Measurements from ENCODE around the gene KANK2.
"Not testable (repeated sequence)": the region's sequence is repeated elsewhere in the genome, so short reads cannot be mapped to it uniquely, and the experiment has no call there.

The KANK2 gene

DNA sequence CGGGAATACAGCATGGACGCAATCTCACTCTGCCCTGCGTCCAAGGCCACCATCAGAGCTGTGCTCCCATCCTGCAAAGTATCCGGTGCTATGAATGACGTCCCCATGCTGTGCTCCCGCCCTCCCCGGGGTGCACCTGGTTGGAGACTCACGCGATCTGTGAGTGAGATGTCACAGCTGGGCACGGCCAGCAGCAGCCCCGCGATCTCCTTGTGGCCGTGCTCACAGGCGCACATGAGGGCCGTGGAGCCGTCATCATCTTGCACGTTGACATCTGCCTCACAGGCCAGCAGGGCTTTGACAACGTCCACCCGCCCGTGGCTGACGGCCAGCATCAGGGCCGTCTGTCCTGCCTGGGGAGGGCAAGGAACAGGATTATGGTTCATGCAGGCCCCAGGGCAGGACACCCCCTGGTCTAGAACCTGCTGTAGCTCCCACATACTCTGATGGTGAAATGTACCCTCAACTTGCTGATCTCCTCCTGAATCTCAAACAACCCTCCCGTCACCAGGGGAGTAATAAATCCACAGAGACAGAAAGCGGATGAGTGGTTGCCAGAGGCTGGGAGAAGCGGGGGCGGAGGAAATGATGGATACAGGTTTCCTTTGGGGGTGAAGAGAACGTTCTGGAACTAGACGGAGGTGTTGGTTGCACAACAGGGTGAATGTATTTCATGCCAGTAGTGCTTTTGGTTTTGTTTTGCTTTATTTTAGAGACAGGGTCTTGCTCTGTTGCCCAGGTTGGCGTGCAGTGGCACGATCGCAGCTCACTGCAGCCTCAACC is 27.3 kb downstream of the KANK2 start:
- no peak for DNase-seq

- DNase-seq: no peak
Measured at GRCh38 chr19:11168568-11168967, 28.8 kb downstream of the KANK2 start.

- no peak for DNase-seq
Measured at GRCh38 chr19:11166281-11167142, 30.8 kb downstream of the KANK2 start.

- no peak for DNase-seq
Measured at GRCh38 chr19:11165486-11166030, 31.8 kb downstream of the KANK2 start.

DNA sequence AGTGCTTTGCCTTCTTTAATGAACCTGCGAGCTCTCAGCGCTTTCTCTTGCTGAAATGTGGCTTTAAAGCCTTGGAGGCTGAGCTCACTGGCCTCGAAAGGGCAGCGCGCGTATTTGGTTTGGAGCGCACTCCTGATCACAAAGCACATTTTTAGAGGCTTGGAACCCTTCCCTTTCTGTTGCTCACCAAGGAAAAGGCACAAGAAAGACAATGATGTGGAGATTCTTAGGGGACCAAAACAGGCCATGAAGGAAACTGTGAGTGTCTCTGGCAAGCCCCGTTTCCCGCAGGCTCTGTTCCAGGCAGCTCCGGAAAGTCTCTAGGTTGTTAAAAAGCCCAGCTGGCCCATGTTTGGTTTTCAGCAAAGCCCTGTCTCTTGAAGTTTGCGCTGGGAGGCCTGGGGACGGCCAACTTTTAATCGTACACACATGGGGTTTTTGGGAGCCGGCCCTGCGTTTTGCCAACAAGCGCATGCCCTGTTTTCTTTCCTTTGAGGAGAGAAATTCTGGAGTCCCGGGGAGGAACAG is 32.4 kb downstream of the KANK2 start:
- no peak for DNase-seq

GRCh38 chr19:11164296-11164695 is 33.0 kb downstream of the KANK2 start:
- no peak for DNase-seq

DNA sequence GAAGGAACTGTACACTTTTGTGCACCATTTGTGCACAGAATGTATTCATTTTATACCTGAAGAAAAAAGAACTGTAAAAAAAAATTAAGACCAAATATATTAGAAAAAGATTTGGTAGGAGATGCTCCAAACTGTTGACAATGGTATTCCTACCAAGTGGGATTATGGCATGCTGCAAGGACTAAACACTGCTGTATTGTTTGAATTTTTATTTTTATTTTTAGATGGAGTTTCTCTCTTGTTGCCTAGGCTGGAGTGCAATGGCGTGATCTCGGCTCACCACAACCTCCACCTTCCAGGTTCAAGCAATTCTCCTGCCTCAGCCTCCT is 36.9 kb downstream of the KANK2 start:
- not testable (repeated sequence) for DNase-seq

DNA sequence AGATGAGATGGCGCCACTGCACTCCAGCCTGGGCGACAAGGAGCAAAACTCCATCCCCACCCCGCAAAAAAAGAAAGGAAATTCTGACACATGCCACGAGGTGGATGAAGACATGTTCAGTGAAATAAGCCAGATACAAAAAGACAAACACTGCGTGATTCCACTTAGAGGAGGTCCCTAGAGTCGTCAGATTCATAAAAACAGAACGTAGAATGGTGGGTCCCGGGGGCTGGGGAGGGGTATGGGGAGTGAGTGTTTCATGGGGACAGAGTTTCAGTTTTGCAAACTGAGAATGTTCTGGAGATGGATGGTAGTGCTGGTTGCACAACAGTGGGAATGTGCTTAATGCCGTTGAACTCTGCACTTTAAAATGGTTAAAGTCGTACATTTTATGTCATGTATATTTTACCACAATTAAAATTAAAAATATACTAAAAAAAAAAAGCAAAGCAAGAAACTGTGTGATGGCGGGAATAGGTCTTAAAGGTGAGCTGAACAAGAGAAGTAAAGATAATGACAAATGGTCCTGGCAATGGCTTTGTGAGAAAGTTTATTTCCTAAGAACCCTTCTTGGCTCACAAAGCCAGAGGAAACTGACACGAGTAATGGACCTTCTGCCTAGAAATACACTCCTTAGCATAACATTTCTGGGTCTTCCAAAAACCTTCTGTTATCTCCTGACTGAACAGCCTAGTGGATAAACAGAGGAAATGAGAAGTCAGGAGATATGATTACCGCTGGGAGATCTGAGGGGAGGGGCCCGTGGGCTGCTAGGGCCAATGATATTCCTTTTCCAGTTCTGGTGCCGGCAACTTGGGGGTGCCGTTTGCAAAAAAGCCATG is 37.5 kb downstream of the KANK2 start:
- DNase-seq: no peak

GRCh38 chr19:11155373-11156120 is 41.8 kb downstream of the KANK2 start, which contains the start of gene SPC24:
TSS of gene SPC24 (minus strand) at chr19:11155782. CDS start at chr19:11155776, 6 bp downstream.
- DNase-seq: peak; percentile 97

- DNase-seq: no peak
Measured at GRCh38 chr19:11154683-11155047, 42.7 kb downstream of the KANK2 start.

- DNase-seq: peak; percentile 13
Measured at GRCh38 chr19:11152318-11153062, 44.9 kb downstream of the KANK2 start.

DNA sequence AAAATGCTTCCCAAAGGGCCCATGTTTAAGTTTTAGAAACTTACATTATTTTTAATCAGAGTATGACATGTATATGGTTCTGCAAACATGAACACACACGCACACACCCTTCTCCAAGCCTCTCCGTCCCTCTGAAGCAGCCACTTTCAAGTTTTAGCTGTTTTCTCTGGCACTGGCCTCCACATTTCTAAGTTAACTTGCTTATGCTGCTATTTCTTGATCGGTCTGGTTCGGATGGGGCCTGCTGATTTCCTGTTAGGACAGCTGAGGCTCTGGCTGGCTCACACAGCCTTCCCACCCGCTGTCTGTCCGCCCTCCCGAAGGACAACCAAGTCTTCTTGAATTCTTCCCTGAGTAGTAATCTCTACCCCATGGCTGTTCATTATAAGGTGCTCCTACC is 46.2 kb downstream of the KANK2 start:
- no peak for DNase-seq

DNA sequence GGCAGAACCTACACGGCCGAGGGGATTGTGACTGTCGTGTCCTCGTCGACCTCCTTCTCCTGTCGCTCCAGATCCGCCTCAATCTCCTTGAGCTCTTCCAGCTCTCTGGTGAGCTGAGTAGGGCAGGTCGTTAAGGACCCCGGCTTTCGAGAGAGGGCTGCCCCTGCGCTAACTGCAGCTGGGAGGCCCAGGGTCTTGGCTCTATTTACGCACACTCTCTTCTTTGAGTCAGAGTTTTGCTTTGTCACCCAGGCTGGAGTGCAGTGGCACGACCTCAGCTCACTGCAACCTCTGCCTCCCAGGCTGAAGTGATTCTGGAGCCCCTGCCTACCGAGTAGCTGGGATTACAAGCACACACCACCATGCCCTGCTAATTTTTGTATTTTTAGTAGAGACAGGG is 49.3 kb downstream of the KANK2 start:
- DNase-seq: no peak

DNA sequence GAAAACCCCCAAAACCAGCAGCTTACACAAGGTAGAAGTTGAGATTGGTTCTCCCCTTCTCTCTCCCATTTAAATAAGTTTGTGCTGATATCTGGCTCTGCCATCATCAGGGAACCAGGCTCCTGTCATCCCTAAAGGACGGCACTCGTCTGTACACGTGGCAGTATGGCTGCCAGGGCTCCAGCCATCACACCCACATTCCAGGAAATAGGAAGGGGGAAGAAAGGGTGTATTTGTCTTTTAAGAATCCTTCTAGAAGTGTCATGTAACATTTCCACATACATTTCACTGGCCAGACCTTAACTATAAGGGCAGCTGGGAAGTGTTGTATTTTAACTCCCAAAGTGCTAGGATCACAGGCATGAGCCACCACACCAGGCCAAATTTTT is 51.8 kb downstream of the KANK2 start:
- no peak for DNase-seq

- peak; percentile 20 for DNase-seq
Measured at GRCh38 chr19:11142528-11143171, 54.7 kb downstream of the KANK2 start.

DNA sequence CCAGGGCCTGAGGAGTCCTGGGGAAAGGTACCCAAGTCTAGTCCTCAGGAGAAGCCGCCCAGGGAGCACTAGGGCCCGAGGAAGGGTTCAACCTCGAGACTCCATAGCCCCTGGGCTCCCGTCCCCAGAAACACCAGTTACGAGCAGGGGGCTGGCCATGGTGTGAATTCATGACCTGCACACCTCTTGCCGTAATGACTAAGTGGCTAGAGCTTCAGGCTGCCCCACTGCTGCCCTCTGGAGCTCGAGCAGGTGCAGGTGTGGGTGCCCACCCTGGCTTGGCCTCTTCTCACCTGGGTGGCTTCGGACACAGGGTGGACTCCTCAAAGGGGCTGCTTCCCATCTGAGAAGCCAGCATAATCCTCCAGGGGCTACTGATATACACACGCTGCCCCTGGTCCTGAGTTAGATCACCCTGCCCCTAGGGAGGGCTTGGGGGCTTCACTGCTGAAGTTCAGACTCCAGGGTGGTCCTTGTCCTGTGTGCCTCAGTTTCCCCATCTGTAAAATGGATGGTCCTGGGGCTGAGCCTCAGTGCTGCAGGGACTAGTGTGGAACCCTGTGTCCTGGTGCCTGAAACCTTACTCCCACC is 55.3 kb downstream of the KANK2 start:
- DNase-seq: no peak

- DNase-seq: no peak
Measured at GRCh38 chr19:11140896-11141295, 56.4 kb downstream of the KANK2 start.

DNA sequence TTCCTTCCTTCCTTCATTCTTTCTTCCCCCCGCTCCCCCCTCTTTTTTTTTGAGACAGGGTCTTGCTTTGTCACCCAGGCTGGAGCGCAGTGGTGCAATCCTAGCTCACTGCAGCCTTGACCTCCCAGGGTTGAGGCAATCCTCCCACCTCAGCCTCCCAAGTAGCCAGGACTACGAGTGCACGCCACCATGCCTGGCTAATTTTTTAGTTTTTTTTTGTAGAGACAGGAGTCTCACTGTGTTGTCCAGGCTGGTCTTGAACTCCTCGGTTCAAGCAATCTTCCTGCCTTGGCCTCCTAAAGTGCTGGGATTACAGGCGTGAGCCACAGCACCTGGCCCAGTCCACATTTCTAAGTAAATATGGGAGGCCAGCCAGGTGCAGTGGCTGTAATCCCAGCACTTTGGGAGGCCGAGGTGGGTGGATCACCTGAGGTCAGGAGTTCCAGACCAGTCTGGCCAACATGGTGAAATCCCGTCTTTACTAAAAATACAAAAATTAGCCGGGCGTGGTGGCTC is 57.3 kb downstream of the KANK2 start:
- DNase-seq: not testable (repeated sequence)

- DNase-seq: no peak
Measured at GRCh38 chr19:11138601-11139300, 58.6 kb downstream of the KANK2 start.

Measured in COR-L47 (cell line).